ENCODE data around the gene GPC5.

DNA sequence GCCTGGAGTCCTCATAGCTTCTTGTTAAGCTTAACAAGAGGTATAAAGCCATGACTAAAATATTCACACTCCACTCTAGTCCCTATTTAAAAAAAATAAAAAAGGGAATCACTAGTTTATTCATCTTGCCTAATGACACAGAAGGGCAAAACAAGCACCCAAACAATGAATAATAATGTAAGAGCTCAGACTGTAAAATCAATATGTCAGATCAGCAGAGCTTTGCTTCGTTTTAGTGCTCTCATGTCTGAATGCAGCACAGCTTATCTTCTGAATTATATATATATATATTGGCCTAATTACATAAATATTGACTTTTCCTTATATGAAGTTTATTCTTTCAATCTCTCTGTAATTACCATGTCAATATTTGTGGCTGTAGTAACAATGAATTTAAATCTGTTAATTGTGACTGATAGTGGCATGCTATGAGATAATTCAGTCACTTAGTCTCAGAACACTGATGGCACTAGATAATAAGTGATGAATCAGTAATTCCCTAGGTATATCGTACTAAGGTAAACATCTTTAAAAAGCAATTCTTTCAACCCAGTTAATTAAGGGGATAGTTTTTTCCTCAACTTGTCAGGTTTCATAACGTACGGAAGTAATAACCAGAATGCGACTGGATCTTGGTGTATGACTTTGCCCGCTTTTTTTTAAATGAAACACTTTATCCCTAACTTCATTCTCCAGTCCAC is 1466.3 kb downstream of the GPC5 start:
- TF ChIP-seq, protein P1, sequence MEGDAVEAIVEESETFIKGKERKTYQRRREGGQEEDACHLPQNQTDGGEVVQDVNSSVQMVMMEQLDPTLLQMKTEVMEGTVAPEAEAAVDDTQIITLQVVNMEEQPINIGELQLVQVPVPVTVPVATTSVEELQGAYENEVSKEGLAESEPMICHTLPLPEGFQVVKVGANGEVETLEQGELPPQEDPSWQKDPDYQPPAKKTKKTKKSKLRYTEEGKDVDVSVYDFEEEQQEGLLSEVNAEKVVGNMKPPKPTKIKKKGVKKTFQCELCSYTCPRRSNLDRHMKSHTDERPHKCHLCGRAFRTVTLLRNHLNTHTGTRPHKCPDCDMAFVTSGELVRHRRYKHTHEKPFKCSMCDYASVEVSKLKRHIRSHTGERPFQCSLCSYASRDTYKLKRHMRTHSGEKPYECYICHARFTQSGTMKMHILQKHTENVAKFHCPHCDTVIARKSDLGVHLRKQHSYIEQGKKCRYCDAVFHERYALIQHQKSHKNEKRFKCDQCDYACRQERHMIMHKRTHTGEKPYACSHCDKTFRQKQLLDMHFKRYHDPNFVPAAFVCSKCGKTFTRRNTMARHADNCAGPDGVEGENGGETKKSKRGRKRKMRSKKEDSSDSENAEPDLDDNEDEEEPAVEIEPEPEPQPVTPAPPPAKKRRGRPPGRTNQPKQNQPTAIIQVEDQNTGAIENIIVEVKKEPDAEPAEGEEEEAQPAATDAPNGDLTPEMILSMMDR (IDR thresholded peaks at IDR 0.05; ENCODE audit: insufficient read depth, low read length, poor library complexity, severe bottlenecking), result no peak
- TF ChIP-seq EZH2phosphoT487 (conservative IDR thresholded peaks at IDR 0.05; ENCODE audit: low read length), result no peak

All from SU-DHL-6 (cell line).